Iris pigment epithelial cell (primary cell): ENCODE results near the gene GGN.
"Not testable (repeated sequence)": the region's sequence is repeated elsewhere in the genome, so short reads cannot be mapped to it uniquely, and the experiment has no call there.

Experiments used
- DNase-seq: peaks from one replicate; pipeline ENCODE4 v3.0.0-alpha.2; 2011; ENCODE audit warnings: low read depth

Gene GGN, protein sequence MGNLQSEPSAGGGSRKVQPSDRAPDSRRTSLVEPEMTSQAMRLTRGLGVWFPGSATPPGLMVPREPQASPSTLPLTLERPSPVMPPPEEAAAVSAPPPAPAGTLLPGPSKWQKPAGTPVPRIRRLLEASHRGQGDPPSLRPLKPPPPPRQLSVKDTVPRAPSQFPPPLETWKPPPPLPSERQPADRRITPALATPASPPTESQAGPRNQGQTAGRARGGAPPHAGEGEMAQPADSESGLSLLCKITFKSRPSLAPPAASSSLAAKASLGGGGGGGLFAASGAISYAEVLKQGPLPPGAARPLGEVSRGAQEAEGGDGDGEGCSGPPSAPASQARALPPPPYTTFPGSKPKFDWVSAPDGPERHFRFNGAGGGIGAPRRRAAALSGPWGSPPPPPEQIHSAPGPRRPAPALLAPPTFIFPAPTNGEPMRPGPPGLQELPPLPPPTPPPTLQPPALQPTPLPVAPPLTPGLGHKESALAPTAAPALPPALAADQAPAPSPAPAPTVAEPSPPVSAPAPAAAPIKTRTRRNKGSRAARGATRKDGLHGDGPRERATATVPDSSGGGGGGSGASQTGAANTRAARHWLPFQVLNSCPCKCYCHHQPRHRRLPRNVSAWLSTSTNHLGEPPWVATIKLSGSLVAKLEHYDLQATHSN

DNA sequence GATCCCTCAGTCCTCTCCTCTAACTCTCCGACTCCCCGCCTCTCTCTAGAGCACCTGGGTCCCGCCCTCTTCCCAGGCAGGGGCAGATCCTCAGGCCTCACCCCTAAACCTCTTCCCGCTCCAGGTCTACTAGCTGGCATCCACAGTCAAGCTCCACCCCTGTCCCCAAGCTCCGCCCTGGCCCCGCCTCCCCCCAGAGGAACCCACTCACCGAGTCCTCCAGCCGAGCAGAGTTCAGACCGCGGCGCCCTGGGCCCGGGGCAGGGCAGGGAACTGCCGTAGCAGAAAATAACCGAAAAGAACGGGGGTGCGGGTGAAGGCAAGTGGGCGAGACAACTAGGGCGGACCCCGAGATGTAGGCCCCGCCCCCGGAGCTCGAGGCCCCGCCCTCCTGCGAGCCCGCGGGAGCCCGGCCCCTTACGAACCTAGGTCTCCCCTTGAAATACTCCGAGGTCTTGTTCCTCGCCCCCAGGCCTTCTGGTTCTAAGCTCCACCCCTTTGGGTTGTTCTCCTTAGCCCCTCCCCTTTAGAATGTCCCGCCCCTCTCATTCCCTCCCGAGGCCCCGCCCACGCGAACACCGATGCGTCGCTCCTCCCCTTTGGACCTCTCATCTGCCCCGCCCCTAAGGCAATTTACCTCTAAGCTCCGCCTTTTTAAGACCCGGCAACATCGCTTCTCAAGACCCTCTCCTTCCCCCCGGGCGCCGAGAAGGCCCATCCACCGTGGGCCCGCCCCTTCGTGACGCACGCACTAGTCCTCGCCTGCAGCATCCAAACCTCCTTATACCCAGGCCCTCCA lies at the start of gene GGN:
Gene GGN, minus strand, starts transcription at position 485 of the 799 bp plus-strand sequence. CDS start 773 bp downstream, outside the sequence.
- DNase-seq = peak; percentile 94

GRCh38 chr19:38437295-38437694 lies 49.5 kb upstream of the GGN start:
- DNase-seq = no peak

- DNase-seq = no peak
Observed at GRCh38 chr19:38434549-38435051, 46.8 kb upstream of the GGN start.

DNA sequence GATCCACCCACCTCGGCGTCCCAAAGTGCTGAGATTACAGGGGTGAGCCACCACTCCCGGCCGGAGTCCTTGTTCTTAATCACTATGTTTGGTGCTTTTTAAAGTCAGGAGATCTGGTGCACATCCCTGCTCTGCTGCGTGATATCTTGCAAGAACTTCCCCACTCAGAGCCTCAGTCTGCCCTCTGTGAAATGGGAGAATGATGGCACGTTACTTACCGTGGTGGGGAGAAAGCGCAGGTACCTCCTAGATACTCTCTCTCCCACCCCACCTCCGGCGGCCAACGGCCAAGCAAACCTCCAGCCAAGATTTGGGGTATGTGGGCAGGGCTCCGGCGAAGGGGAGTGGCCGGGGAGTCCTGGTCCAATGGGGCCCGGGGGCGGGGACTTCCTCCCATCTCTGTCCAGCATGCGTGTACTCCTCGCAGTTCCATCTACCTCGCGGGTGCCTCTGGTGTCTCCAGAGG lies 45.5 kb upstream of the GGN start, which contains the start of gene RYR1:
Gene RYR1, plus strand, starts transcription at position 424 of the 466 bp plus-strand sequence. CDS start 139 bp downstream, outside the sequence.
- peak; percentile 33 for DNase-seq

GRCh38 chr19:38430931-38431330 lies 43.1 kb upstream of the GGN start:
- no peak for DNase-seq

DNA sequence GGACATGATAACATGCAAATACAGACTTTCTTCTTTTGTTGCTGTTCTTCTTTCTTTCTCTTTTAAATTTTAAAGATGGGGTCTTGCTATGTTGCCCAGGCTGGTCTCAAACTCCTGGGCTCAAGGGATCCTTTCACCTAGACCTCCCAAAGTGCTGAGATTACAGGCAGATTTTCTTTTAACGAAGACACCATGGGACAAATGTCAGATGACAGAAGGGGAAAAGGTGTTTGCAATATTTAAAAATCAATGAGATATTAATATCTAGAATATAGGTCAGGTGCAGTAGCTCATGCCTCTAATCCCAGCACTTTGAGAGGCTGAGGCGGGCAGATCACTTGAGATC lies 42.0 kb upstream of the GGN start:
- no peak for DNase-seq

DNA sequence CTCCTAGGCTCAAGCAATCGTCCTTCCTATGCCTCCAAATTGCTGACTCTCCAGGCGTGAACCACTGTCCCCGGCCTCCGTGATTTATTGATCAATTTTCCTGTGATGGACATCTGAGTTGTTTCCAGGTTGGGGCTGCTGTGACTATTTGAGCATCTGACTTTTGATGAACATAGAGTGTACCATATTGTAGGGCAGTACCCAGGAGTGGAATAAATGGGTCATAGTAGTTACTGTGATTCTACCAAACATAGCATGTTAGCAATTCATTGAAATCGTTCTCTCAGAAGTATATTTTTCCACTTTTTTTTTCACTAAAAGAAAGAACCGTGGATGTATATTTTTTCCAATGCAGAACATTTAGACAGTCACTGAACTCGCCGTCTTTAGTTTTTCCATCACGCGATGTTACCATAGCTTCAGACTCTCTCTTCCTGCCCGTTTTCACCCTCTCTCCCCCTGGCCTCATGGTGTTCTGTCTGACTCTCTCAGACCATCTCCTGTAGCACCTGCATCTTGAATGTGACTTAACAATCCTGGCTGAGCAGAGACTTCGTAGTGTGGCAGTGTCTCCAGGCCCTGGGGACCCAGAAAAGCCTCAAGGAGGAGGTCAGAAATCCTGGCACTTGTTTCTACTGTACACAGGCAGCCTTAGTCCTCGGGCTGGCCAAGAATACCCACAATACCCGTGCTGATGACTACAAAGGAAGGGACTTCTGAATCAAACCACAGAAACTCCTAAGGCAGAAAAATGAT lies 41.4 kb upstream of the GGN start:
- no peak for DNase-seq

- DNase-seq = not testable (repeated sequence)
Observed at GRCh38 chr19:38427035-38427677, 39.3 kb upstream of the GGN start.

GRCh38 chr19:38425810-38426466 lies 38.1 kb upstream of the GGN start, which contains the start of gene RASGRP4:
Gene RASGRP4, minus strand, starts transcription at chr19:38426219. Its CDS starts 128 bp downstream, at chr19:38426091.
- DNase-seq = no peak

DNA sequence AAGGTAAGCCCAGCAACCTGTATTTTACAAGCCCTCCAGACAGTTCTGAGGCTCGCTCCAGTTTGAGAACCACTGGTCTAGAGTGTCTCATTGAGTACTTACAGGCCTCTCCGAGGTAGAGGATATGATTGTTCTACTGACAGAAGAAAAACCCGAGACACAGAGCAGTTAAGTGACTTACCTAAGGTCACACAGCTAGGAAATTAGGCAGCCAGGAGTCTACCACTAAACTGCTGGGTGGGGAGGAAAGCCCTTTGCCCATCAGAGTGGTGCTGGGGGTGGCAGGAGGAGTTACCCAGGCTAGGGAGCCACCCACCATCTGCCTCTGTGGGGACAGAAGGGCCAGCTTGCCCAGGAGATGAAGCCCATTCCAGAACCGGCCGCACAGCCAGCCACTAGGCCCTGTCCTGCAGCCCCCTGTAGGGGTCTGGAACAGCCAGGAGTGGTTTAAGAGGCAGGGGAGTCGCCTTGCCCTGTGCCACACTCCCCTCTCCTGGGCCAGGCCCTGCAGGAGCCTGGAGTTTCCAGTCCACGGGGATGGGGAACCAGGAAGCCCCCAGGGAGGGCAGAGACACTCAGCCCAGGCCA lies 37.5 kb upstream of the GGN start:
- no peak for DNase-seq

DNA sequence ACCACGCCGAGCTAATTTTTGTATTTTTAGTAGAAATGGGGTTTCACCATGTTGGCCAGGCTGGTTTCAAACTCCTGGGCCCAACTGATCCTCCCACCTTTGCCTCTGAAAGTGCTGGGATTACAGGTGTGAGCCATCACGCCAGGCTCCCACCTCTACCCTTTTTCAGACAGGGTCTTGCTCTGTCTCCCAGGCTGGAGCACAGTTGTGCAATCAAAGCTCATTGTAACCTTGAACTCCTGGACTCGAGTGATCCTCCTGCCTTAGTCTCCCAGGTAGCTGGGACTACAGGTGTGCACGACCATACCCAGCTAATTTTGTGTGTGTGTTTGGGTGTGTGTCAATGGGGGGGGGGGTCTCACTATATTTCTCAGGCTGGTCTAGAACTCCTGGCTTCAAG lies 36.4 kb upstream of the GGN start:
- no peak for DNase-seq

DNA sequence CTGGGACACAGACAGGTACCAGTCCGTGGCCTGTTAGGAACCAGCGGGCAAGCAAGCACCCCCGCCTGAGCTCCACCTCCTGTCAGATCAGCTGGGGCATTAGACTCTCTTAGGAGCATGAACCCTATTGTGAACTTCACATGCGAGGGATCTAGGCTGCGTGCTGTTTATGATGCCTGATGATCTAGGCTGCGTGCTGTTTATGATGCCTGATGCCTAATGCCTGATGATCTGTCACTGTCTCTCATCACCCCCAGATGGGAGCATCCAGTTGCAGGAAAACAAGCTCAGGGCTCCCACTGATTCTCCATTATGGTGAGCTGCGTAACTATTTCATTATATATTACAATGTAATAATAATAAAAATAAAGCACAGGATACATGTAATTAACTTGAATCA lies 34.6 kb upstream of the GGN start:
- no peak for DNase-seq

DNA sequence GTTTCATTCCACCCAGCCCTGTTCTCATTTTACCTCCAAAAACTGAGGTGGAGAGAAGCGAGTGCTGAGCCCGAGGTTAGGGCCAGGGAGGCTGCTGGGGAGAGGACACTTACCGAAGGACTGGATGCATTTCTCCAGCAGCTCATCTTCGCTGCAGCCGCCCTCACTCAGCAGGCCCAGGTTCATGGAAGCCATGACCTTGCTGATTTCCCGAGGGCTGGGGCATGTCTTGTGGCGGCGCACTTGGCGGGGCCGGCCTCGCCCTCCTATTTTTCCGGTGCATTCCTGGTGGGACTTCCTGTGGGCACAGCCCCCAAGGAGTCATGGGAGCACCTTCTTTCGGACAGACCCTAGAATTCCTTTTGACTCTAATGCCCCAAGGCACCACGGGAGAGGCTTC lies 34.0 kb upstream of the GGN start:
- no peak for DNase-seq

DNA sequence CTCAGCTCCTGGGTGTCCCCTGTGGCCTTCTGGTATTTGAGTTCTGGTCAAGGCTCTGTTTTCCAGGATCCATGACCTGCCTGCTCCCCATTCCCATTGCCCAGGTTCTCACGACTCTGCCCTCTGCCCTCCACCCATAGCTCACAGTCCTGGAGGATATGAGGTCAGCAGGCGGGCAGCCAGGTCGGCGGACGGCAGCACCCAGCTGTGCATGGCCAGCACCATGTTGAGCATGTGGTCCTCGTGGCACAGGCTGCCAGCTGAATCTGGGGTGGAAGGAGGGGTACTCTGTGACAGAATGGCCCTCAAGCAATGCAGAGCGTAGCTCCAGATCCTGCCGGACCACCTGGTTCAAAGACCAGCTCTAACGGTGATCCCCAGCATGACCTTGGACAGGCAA lies 33.1 kb upstream of the GGN start:
- DNase-seq = no peak

- DNase-seq = no peak
Observed at GRCh38 chr19:38417544-38418506, 30.0 kb upstream of the GGN start.

- DNase-seq = no peak
Observed at GRCh38 chr19:38417146-38417543, 29.3 kb upstream of the GGN start.

DNA sequence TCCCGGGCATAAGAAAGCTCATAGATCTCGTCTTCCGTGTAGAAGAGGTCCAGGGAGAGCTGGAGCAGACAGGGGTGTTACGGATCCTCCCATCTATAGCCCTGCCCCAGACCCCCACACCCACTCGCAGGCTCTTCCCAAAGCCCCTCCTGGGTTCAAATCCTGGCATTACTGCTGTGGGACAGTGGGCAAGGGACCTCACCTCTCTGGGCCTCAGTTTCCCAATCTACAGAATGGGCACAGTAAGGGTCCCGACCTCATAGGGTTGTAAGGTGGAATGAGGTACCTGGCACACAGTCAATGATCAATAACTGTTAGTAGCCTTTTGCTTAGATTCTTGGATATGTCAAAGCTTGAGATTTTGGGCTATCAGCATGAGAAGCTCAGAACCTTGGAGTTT lies 25.6 kb upstream of the GGN start:
- no peak for DNase-seq

DNA sequence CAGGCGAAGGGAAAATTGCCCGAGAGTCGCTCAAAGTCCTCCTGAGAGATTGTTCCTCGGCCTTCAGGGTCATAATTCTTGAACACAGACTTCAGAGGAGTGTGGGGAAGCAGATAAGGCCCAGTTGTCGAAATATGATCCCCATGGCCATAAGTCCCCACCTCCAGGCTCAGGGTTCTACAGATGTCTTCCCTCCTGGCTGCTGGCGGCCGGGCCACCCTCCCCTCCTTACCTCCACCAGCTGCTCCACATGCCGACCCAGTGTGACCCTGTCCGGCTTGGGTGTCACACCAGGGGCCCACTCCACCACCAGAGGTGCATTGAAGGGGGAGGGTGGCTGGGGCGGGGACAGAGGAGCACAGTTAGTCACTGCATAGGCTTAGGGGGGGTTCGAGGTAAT lies 25.1 kb upstream of the GGN start:
- DNase-seq = no peak

DNA sequence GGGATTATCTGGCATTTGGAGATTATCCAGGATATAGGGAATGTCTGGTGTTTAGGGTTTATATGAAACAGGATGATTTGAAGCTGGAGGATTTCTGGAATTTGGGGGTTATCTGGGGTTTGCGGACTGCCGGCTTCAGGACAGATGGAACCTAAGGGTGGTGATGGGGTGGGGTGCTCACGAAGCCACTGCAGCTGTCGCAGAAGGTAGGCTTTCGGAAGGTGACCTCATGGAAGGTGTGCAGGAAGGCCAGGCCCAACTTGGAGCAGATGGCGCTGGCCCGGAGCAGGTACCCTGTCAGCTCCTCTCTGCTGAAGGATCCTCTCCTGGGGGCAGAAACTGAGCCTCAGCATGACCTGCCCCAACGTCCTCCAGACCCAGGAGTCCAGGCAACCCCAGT lies 24.7 kb upstream of the GGN start:
- DNase-seq = no peak
